ENCODE results near the gene LMF1. TPM values are rescaled to one million over a fixed set of nuclear protein-coding genes. Genes with fewer than 3 reads are reported as not detected.
A peak's percentile ranks its signal among the peaks of the same experiment; 100 is the strongest.

The LMF1 gene
- total RNA-seq, 2 donors from 2014 or later: 86.1 to 87.5 TPM

DNA sequence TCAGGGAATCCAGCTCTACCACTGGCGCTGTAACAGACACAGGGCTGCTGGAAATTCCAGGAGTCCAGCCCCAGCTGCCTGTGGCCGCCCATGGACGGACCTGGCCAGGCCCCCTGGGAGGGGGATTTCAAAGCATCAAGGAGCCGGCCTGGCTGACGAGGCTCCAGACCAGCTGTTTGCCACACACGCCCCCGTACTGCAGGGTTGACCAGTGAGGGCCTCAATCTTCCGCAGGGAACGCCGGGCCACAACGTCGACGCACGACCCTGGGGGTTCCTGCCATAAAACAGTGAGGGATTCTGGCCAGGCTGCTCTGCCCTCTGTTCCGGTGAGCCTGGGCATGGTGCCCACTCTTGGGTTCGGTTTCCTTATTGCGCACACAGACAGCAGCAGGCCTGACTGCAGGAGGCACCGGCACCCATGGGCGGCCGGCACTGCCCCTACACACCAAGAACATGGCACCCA, 3.7 kb downstream of the LMF1 start:
- WGBS: 86% methylated on average over 5 of the region's 20 CpGs

DNA sequence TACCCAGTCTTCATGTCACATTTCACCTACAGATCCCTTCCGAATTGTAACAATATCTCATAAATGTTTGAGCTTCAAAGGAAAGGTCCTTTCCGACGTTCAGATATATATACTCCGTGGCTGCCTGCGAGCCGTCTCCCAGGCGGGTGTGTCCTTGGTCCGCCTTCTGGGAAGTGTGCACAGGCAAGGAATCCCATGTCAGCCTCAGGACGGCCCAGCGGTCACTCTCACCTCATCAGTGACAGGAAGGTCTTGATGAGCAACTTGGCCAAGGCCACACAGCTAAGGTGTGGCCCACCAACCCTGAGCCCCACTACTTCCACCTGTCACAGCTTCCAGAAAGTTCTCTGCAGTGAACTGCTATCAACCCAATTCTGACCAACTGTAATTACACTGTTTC, 4.3 kb downstream of the LMF1 start:
- TF ChIP-seq, protein P1, sequence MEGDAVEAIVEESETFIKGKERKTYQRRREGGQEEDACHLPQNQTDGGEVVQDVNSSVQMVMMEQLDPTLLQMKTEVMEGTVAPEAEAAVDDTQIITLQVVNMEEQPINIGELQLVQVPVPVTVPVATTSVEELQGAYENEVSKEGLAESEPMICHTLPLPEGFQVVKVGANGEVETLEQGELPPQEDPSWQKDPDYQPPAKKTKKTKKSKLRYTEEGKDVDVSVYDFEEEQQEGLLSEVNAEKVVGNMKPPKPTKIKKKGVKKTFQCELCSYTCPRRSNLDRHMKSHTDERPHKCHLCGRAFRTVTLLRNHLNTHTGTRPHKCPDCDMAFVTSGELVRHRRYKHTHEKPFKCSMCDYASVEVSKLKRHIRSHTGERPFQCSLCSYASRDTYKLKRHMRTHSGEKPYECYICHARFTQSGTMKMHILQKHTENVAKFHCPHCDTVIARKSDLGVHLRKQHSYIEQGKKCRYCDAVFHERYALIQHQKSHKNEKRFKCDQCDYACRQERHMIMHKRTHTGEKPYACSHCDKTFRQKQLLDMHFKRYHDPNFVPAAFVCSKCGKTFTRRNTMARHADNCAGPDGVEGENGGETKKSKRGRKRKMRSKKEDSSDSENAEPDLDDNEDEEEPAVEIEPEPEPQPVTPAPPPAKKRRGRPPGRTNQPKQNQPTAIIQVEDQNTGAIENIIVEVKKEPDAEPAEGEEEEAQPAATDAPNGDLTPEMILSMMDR (IDR thresholded peaks at IDR 0.05): no peak
- TF ChIP-seq POLR2AphosphoS5 (IDR thresholded peaks at IDR 0.05) (no peak), POLR2A (IDR thresholded peaks at IDR 0.05) (no peak)
- H3K4me1 ChIP-seq (replicated peaks): peaks cover 27% of the 10 kb centered on the region
- DNase-seq (ENCODE audit: low spot score): no peak
- no peak overlapping the region for H3K27ac ChIP-seq
- no peaks in the 10 kb centered on the region for H3K27me3 ChIP-seq (replicated peaks; ENCODE audit: insufficient read depth)
- no peak overlapping the region for H3K4me3 ChIP-seq
- intact Hi-C loops (cut with DNase I): no loop called here
- WGBS: 93% methylated on average over 10 of the region's 10 CpGs
- no peaks in the 10 kb centered on the region for H3K36me3 ChIP-seq
- H3K9me3 ChIP-seq: no peaks in the 10 kb centered on the region

More for the DNA sequence above, 3.7 kb downstream of the LMF1 start:
- Histone ChIP-seq H3K9me3 (no peaks in the 10 kb centered on the region), H3K36me3 (no peaks in the 10 kb centered on the region), H3K4me1 (replicated peaks) (peaks cover 27% of the 10 kb centered on the region), H3K27ac (no peak overlapping the region), H3K4me3 (no peak overlapping the region), H3K27me3 (replicated peaks; ENCODE audit: insufficient read depth) (no peaks in the 10 kb centered on the region)
- TF ChIP-seq, protein P1 (IDR thresholded peaks at IDR 0.05): no peak
- TF ChIP-seq POLR2AphosphoS5 (IDR thresholded peaks at IDR 0.05) (no peak), POLR2A (IDR thresholded peaks at IDR 0.05) (no peak)
- DNase-seq (ENCODE audit: low spot score): no peak
- intact Hi-C loops (cut with DNase I): no loop called here

DNA sequence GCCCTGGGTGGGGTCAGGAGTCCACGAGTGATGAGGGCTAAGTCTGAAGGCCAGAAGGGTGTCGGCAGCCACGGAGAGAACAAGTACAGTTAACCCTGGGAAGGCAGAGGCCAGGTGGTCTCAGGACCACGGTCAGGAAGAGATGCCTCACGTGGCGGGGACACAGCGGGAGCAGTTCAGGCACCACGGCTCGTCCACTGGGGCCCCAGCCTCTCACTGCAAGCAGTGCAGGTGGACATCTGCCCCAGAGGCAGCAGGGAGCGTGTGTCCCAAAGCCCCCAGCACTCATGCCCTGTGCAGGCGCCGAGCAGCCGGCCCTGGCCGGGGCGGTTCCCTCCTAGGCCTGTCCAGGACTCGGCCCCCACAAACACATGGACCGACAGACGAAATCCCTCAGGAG, 4.7 kb downstream of the LMF1 start:
- no peak overlapping the region for H3K4me3 ChIP-seq
- no peak overlapping the region for H3K27ac ChIP-seq
- H3K27me3 ChIP-seq (replicated peaks; ENCODE audit: insufficient read depth): no peaks in the 10 kb centered on the region
- peaks cover 27% of the 10 kb centered on the region for H3K4me1 ChIP-seq (replicated peaks)
- intact Hi-C loops (cut with DNase I): no loop called here
- DNase-seq (ENCODE audit: low spot score): no peak
- WGBS: 96% methylated on average over 18 of the region's 18 CpGs
- TF ChIP-seq, protein P1 (IDR thresholded peaks at IDR 0.05): no peak
- TF ChIP-seq POLR2A (IDR thresholded peaks at IDR 0.05): no peak
- TF ChIP-seq POLR2AphosphoS5 (IDR thresholded peaks at IDR 0.05): no peak
- no peaks in the 10 kb centered on the region for H3K36me3 ChIP-seq
- no peaks in the 10 kb centered on the region for H3K9me3 ChIP-seq

DNA sequence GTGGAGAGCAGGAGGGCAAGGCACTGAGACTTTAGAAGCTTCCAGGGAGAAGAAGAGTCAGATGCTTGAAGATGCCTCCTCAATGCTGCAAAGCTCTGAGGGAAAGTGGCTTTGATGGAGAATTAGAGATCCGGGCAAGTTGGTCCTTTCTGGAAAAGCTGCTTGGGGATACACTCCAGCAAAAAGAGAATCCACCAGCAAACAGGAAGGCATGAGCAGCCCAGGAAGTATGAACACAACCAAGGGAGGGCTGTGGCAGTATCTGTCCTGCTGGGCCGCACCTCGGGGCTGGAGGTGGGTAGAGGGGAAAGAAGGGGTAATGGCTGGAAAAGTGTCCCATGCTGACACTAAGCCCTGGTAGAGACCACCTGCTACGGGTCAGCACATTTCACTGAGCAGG, 5.3 kb downstream of the LMF1 start:
- intact Hi-C loops (cut with DNase I): no loop called here
- H3K27ac ChIP-seq: peak overlapping the region; percentile 79 to 83

DNA sequence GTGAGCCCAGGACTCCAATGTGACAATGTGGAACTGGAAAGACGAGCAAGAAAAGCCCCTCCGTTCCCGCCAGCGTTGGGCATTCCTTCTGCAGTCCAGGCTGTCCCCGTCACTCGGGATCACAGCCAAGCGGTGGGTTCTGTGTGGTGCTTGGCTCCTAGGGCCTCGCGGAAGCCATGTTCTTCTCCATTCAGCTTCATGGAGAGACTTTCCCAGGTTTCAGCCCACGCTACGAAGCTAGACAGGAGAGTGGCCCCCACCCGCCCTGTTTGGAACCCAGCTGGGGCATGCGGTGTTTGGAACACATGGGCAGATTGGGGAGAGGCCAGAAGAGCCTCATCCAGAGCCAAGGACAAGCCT, 5.8 kb downstream of the LMF1 start:
- peak overlapping the region; percentile 79 to 83 for H3K27ac ChIP-seq
- no peaks in the 10 kb centered on the region for H3K9me3 ChIP-seq
- intact Hi-C loops (cut with DNase I): no loop called here
- peak overlapping the region; percentile 20 to 37 for H3K4me3 ChIP-seq
- no peaks in the 10 kb centered on the region for H3K36me3 ChIP-seq
- 37% methylated on average over 13 of the region's 13 CpGs for WGBS
- no peak for DNase-seq (ENCODE audit: low spot score)
- no peaks in the 10 kb centered on the region for H3K27me3 ChIP-seq (replicated peaks; ENCODE audit: insufficient read depth)
- TF ChIP-seq, protein P1 (IDR thresholded peaks at IDR 0.05): no peak
- no peak for TF ChIP-seq POLR2AphosphoS5 (IDR thresholded peaks at IDR 0.05)
- no peak for TF ChIP-seq POLR2A (IDR thresholded peaks at IDR 0.05)
- H3K4me1 ChIP-seq (replicated peaks): peaks cover 24% of the 10 kb centered on the region

More for the DNA sequence above, 5.3 kb downstream of the LMF1 start:
- no peaks in the 10 kb centered on the region for H3K27me3 ChIP-seq (replicated peaks; ENCODE audit: insufficient read depth)
- H3K4me1 ChIP-seq (replicated peaks): peaks cover 27% of the 10 kb centered on the region
- TF ChIP-seq POLR2A (IDR thresholded peaks at IDR 0.05) (no peak), POLR2AphosphoS5 (IDR thresholded peaks at IDR 0.05) (no peak)
- TF ChIP-seq, protein P1 (IDR thresholded peaks at IDR 0.05): no peak
- no peak for DNase-seq (ENCODE audit: low spot score)
- 97% methylated on average over 4 of the region's 4 CpGs for WGBS
- no peaks in the 10 kb centered on the region for H3K9me3 ChIP-seq
- H3K4me3 ChIP-seq: no peak overlapping the region
- H3K36me3 ChIP-seq: no peaks in the 10 kb centered on the region

All from prostate gland (tissue), 2 donors.